Measurements from ENCODE around the gene CNOT8.

The CNOT8 gene

DNA sequence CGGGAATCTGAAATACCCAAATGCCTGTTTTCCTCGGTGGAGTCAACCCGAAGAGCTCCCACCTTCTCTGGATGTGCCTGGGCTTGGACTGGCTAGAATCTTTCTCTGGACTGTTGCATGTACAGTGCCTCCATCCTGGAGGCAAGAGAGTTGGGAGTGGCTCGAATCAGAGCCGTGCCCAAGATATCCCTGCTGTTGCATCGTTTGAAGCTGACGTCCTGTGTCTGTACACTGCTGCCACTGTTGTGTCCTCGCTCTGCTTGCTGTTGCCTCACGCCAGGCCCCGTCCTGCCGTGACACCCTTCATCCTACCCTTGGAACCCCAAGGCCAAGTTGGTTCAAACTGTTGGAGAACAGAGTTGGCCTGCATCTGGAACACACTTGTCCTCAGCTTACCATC, 43.4 kb upstream of the CNOT8 start:
- TF ChIP-seq, protein P1, sequence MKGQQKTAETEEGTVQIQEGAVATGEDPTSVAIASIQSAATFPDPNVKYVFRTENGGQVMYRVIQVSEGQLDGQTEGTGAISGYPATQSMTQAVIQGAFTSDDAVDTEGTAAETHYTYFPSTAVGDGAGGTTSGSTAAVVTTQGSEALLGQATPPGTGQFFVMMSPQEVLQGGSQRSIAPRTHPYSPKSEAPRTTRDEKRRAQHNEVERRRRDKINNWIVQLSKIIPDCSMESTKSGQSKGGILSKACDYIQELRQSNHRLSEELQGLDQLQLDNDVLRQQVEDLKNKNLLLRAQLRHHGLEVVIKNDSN (IDR thresholded peaks at IDR 0.05) = no peak

DNA sequence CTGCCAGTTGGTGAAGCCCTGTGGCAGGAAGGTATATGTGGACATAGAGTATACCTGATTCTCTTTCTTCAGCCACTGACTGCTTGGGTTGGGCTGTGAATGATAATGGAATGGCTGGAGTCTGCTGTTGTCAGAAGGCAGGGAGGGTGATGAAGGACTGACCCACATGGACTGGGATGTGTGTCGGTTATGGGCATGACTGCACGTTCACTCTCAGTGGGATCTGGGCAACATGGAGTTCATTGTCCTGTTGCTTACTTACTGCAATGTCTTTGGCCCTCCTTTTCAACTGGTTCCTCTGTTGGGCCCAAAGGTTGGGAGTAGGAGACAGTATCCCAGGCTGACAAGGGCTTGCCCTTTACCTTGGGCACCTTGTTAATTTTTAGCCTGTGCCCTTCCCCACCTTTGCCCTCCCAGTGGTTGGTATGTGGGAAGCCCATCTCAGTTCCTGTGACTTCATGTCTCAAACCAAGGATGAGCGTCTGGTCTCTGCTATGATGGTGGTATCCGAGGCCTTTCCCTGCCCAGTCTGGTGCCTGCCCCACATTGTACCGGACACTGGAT, 42.7 kb upstream of the CNOT8 start:
- no peak for TF ChIP-seq CEBPB (IDR thresholded peaks at IDR 0.05)
- no peak for TF ChIP-seq CREB1 (IDR thresholded peaks at IDR 0.05; ENCODE audit: low read depth)
- no peak for TF ChIP-seq YY1 (IDR thresholded peaks at IDR 0.05; ENCODE audit: low read depth)
- TF ChIP-seq TEAD4 (IDR thresholded peaks at IDR 0.05) = no peak
- no peak for TF ChIP-seq ZBTB7A (IDR thresholded peaks at IDR 0.05; ENCODE audit: low read depth)
- TF ChIP-seq NFIC (IDR thresholded peaks at IDR 0.05) = no peak
- TF ChIP-seq RAD21 (IDR thresholded peaks at IDR 0.05; ENCODE audit: low read depth) = no peak
- TF ChIP-seq, protein P2, sequence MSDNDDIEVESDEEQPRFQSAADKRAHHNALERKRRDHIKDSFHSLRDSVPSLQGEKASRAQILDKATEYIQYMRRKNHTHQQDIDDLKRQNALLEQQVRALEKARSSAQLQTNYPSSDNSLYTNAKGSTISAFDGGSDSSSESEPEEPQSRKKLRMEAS (IDR thresholded peaks at IDR 0.05) = no peak
- no peak for TF ChIP-seq TCF12 (IDR thresholded peaks at IDR 0.05; ENCODE audit: low read depth)
- TF ChIP-seq TAF1 (IDR thresholded peaks at IDR 0.05; ENCODE audit: low read depth) = no peak
- TF ChIP-seq, protein P1 (IDR thresholded peaks at IDR 0.05) = no peak
- no peak for TF ChIP-seq FOXM1 (IDR thresholded peaks at IDR 0.05; ENCODE audit: borderline replicate concordance, low read depth)
- TF ChIP-seq EGR1 (IDR thresholded peaks at IDR 0.05) = no peak
- TF ChIP-seq EP300 (IDR thresholded peaks at IDR 0.05; ENCODE audit: borderline replicate concordance) = no peak
- TF ChIP-seq, protein P3, sequence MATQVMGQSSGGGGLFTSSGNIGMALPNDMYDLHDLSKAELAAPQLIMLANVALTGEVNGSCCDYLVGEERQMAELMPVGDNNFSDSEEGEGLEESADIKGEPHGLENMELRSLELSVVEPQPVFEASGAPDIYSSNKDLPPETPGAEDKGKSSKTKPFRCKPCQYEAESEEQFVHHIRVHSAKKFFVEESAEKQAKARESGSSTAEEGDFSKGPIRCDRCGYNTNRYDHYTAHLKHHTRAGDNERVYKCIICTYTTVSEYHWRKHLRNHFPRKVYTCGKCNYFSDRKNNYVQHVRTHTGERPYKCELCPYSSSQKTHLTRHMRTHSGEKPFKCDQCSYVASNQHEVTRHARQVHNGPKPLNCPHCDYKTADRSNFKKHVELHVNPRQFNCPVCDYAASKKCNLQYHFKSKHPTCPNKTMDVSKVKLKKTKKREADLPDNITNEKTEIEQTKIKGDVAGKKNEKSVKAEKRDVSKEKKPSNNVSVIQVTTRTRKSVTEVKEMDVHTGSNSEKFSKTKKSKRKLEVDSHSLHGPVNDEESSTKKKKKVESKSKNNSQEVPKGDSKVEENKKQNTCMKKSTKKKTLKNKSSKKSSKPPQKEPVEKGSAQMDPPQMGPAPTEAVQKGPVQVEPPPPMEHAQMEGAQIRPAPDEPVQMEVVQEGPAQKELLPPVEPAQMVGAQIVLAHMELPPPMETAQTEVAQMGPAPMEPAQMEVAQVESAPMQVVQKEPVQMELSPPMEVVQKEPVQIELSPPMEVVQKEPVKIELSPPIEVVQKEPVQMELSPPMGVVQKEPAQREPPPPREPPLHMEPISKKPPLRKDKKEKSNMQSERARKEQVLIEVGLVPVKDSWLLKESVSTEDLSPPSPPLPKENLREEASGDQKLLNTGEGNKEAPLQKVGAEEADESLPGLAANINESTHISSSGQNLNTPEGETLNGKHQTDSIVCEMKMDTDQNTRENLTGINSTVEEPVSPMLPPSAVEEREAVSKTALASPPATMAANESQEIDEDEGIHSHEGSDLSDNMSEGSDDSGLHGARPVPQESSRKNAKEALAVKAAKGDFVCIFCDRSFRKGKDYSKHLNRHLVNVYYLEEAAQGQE (IDR thresholded peaks at IDR 0.05; ENCODE audit: low read depth) = no peak

DNA sequence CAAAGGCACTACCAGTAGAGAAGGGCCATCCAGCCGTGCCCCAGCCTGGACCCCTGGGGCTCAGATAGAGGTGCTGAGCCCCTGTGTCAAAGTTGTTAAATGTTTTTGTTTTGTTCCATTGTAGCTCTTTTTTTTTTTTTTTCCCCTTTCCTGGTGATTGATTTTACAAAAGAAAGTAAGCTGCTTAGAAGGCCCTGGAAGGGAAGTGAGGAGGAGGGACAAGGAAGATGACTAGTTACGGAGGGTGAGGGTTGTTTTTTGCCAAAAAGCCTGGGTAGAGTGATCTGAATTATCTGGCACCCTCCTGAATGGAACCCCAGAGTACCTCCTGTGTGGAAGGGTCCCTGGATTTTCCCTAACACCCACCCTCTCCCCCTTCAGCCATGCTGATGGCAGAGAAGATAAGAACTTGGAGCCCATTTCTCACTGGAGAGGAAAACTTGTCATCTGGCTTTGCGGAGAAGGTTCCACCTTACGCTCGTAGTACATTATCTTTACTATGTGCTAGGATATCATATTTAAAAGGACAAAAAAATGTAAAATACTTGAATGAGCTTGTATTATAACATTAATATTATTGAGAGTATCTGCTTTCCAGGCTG, 41.4 kb upstream of the CNOT8 start:
- TF ChIP-seq CREB1 (IDR thresholded peaks at IDR 0.05; ENCODE audit: low read depth) (no peak), TCF12 (IDR thresholded peaks at IDR 0.05; ENCODE audit: low read depth) (no peak), RAD21 (IDR thresholded peaks at IDR 0.05; ENCODE audit: low read depth) (no peak), CEBPB (IDR thresholded peaks at IDR 0.05) (no peak), EGR1 (IDR thresholded peaks at IDR 0.05) (no peak), TAF1 (IDR thresholded peaks at IDR 0.05; ENCODE audit: low read depth) (no peak)

DNA sequence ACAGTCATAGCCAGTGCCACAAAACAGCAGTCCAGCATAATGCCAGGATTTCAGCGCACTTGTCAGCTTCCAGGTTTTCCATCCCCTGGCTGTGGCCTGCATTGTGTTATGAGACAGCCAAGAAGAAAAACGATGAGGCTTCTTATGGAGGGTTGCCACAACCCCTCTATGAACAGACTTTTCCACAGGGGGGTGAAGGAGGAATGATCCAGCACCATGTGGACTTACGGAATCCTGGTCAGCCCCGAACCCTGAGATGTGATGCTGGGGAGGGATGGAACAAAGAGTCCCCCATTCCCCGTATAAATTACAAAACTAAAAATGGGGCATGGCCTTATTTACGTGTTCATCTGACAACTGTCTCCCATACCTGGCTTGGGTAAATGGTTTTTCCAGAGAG, 40.6 kb upstream of the CNOT8 start:
- TF ChIP-seq, protein P3 (IDR thresholded peaks at IDR 0.05; ENCODE audit: low read depth) = no peak
- no peak for TF ChIP-seq ZBTB7A (IDR thresholded peaks at IDR 0.05; ENCODE audit: low read depth)
- TF ChIP-seq CEBPB (IDR thresholded peaks at IDR 0.05) = no peak
- TF ChIP-seq, protein P2 (IDR thresholded peaks at IDR 0.05) = no peak
- no peak for TF ChIP-seq TEAD4 (IDR thresholded peaks at IDR 0.05)

DNA sequence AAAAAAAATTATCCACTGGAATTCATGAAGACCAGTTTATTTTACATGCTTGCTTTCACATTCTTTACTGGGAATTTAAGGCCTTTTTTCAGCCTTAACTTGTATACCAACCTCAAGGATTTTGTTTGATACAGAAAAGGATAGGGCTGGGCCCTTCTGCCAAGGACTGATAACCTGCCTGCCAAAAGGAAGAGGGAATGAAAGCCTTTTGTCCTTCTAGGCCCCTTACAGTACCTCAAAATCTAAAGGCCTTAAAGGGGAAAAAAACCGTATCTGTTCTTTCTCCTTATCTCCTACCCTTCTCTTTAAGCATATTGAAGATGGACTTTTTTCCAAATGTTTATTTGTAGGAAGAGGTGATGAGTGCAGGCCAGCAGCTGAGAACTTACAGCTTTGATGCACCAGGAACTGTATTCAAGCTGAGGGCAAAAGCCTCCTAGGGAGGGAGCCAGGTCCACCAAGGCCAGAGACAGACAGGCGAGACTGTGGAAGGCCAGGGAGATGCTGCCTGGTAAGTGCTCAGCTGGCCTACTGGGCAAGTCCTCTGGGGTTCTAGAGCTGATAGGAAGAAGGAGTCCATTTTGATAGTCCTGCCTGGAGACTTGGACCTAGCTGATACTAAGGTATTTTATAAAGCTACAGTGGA, 39.8 kb upstream of the CNOT8 start:
- TF ChIP-seq RAD21 (IDR thresholded peaks at IDR 0.05; ENCODE audit: low read depth) = no peak
- TF ChIP-seq TAF1 (IDR thresholded peaks at IDR 0.05; ENCODE audit: low read depth) = no peak
- no peak for TF ChIP-seq TCF12 (IDR thresholded peaks at IDR 0.05; ENCODE audit: low read depth)
- TF ChIP-seq, protein P3 (IDR thresholded peaks at IDR 0.05; ENCODE audit: low read depth) = no peak
- TF ChIP-seq, protein P1 (IDR thresholded peaks at IDR 0.05) = no peak
- TF ChIP-seq CEBPB (IDR thresholded peaks at IDR 0.05) = no peak
